Neuron (in vitro differentiated cells): ENCODE measurements around the gene MCCD1.

ENCODE experiments used
- H2AFZ ChIP-seq: one replicate; pipeline ENCODE4 v1.6.1; 2013; ENCODE audit warnings: low read depth, mild to moderate bottlenecking, inconsistent platforms, low read length, moderate library complexity
- H3K27me3 ChIP-seq: one replicate; pipeline ENCODE4 v1.6.1; 2013; ENCODE audit warnings: low read length; ENCODE audit not compliant: insufficient read depth
- H3K36me3 ChIP-seq: one replicate; pipeline ENCODE4 v1.6.1; 2013; ENCODE audit warnings: low read length; ENCODE audit not compliant: insufficient read depth
- H3K4me1 ChIP-seq: one replicate; pipeline ENCODE4 v1.6.1; 2013; ENCODE audit warnings: low read length; ENCODE audit not compliant: insufficient read depth
- H3K4me3 ChIP-seq: 2 replicates; pipeline ENCODE4 v1.5.1; 2013; ENCODE audit warnings: mild to moderate bottlenecking, low read length, moderate library complexity
- H3K9me3 ChIP-seq: one replicate; pipeline ENCODE4 v1.6.1; 2013; ENCODE audit warnings: low read length

The MCCD1 gene

GRCh38 chr6:31557443-31558317 lies 28.9 kb downstream of the MCCD1 start:
- H3K4me1 ChIP-seq, result no peaks in the 10 kb centered on the region
- H3K36me3 ChIP-seq, result peaks cover 62% of the 10 kb centered on the region
- no peaks in the 10 kb centered on the region for H3K9me3 ChIP-seq
- no peak overlapping the region for H3K4me3 ChIP-seq
- no peaks in the 10 kb centered on the region for H3K27me3 ChIP-seq
- H2AFZ ChIP-seq, result no peak overlapping the region

- peaks cover 59% of the 10 kb centered on the region for H3K36me3 ChIP-seq
- H3K9me3 ChIP-seq, result no peaks in the 10 kb centered on the region
- no peaks in the 10 kb centered on the region for H3K4me1 ChIP-seq
- no peak overlapping the region for H2AFZ ChIP-seq
- no peak overlapping the region for H3K4me3 ChIP-seq
- H3K27me3 ChIP-seq, result no peaks in the 10 kb centered on the region
Measured at GRCh38 chr6:31558318-31558625, 29.5 kb downstream of the MCCD1 start.

GRCh38 chr6:31558631-31559500 lies 30.1 kb downstream of the MCCD1 start:
- no peaks in the 10 kb centered on the region for H3K27me3 ChIP-seq
- H3K4me3 ChIP-seq, result no peak overlapping the region
- no peaks in the 10 kb centered on the region for H3K9me3 ChIP-seq
- H3K4me1 ChIP-seq, result no peaks in the 10 kb centered on the region
- no peak overlapping the region for H2AFZ ChIP-seq
- H3K36me3 ChIP-seq, result peaks cover 56% of the 10 kb centered on the region

- peaks cover 51% of the 10 kb centered on the region for H3K36me3 ChIP-seq
- H2AFZ ChIP-seq, result no peak overlapping the region
- no peaks in the 10 kb centered on the region for H3K27me3 ChIP-seq
- H3K4me1 ChIP-seq, result no peaks in the 10 kb centered on the region
- no peaks in the 10 kb centered on the region for H3K9me3 ChIP-seq
- no peak overlapping the region for H3K4me3 ChIP-seq
Measured at GRCh38 chr6:31559606-31559957, 30.8 kb downstream of the MCCD1 start.

- Histone ChIP-seq H3K4me1 (no peaks in the 10 kb centered on the region), H3K4me3 (no peak overlapping the region), H2AFZ (no peak overlapping the region), H3K36me3 (peaks cover 48% of the 10 kb centered on the region), H3K27me3 (no peaks in the 10 kb centered on the region), H3K9me3 (no peaks in the 10 kb centered on the region)
Measured at GRCh38 chr6:31559958-31560696, 31.4 kb downstream of the MCCD1 start.

GRCh38 chr6:31560697-31561058 lies 31.9 kb downstream of the MCCD1 start:
- Histone ChIP-seq H3K4me1 (no peaks in the 10 kb centered on the region), H3K36me3 (peaks cover 48% of the 10 kb centered on the region)

GRCh38 chr6:31567531-31568370 lies 39.0 kb downstream of the MCCD1 start:
- Histone ChIP-seq H3K27me3 (peaks cover 9% of the 10 kb centered on the region), H3K4me3 (no peak overlapping the region), H2AFZ (no peak overlapping the region), H3K4me1 (peaks cover 9% of the 10 kb centered on the region), H3K9me3 (no peaks in the 10 kb centered on the region), H3K36me3 (no peaks in the 10 kb centered on the region)

More at GRCh38 chr6:31560697-31561058, 31.9 kb downstream of the MCCD1 start:
- Histone ChIP-seq H3K4me3 (no peak overlapping the region), H3K27me3 (no peaks in the 10 kb centered on the region), H3K9me3 (no peaks in the 10 kb centered on the region), H2AFZ (no peak overlapping the region)

GRCh38 chr6:31568537-31568961 lies 39.8 kb downstream of the MCCD1 start:
- peaks cover 11% of the 10 kb centered on the region for H3K27me3 ChIP-seq
- H3K9me3 ChIP-seq, result no peaks in the 10 kb centered on the region
- H2AFZ ChIP-seq, result no peak overlapping the region
- H3K4me1 ChIP-seq, result peaks cover 9% of the 10 kb centered on the region
- H3K36me3 ChIP-seq, result no peaks in the 10 kb centered on the region
- H3K4me3 ChIP-seq, result no peak overlapping the region

- Histone ChIP-seq H3K36me3 (no peaks in the 10 kb centered on the region), H3K4me1 (peaks cover 9% of the 10 kb centered on the region), H3K27me3 (peaks cover 11% of the 10 kb centered on the region), H2AFZ (no peak overlapping the region), H3K9me3 (no peaks in the 10 kb centered on the region), H3K4me3 (no peak overlapping the region)
Measured at GRCh38 chr6:31569861-31570536, 41.2 kb downstream of the MCCD1 start.

GRCh38 chr6:31572041-31572911 lies 43.5 kb downstream of the MCCD1 start, which contains the start of gene LTA:
Gene LTA (plus strand): TSS chr6:31572289. CDS start chr6:31572743, 454 bp downstream.
- no peaks in the 10 kb centered on the region for H3K36me3 ChIP-seq
- H3K4me3 ChIP-seq, result no peak within 1 kb of the TSS
- no peaks in the 10 kb centered on the region for H3K9me3 ChIP-seq
- peaks cover 18% of the 10 kb centered on the region for H3K27me3 ChIP-seq
- no peak within 1 kb of the TSS for H2AFZ ChIP-seq
- peaks cover 9% of the 10 kb centered on the region for H3K4me1 ChIP-seq
